Measurements from ENCODE around the gene LRMDA. TPM values are rescaled to one million over a fixed set of nuclear protein-coding genes. Genes with fewer than 3 reads are reported as not detected.
A peak's percentile ranks its signal among the peaks of the same experiment; 100 is the strongest.

LRMDA gene
- total RNA-seq, 4 donors from 2014 or later, result 7.3 to 20.1 (median 8.4) TPM

GRCh38 chr10:76068856-76069255 is 637.4 kb downstream of the LRMDA start:
- 74 to 94% methylated on average over 2 to 3 of the region's 3 CpGs for WGBS, 2 donors (ENCODE audit: low coverage in 1 of 2)
- Histone ChIP-seq H3K36me3 (no peaks in the 10 kb centered on the region), H3K9me3 (peaks cover 0 to 6% (median 0%) of the 10 kb centered on the region in 3 donors), H3K4me1 (peaks cover 3 to 66% (median 9%) of the 10 kb centered on the region in 3 donors), H3K27ac (no peak overlapping the region), H3K27me3 (no peaks in the 10 kb centered on the region), H3K4me3 (no peak overlapping the region)
- no peak for ATAC-seq
- TF ChIP-seq CTCF (IDR thresholded peaks at IDR 0.05) (no peak), POLR2AphosphoS5 (IDR thresholded peaks at IDR 0.05) (no peak), EP300 (IDR thresholded peaks at IDR 0.05) (no peak), POLR2A (IDR thresholded peaks at IDR 0.05) (no peak)

GRCh38 chr10:76070916-76071315 is 639.5 kb downstream of the LRMDA start:
- ATAC-seq, result no peak
- WGBS, 2 donors (ENCODE audit: low coverage in 1 of 2), result 60 to 100% methylated on average over 2 to 3 of the region's 5 CpGs
- peaks cover 0 to 6% (median 0%) of the 10 kb centered on the region in 3 donors for H3K9me3 ChIP-seq
- H3K4me3 ChIP-seq, result no peak overlapping the region
- H3K36me3 ChIP-seq, result no peaks in the 10 kb centered on the region
- H3K27me3 ChIP-seq, result no peaks in the 10 kb centered on the region
- TF ChIP-seq POLR2AphosphoS5 (IDR thresholded peaks at IDR 0.05) (no peak), POLR2A (IDR thresholded peaks at IDR 0.05) (no peak), CTCF (IDR thresholded peaks at IDR 0.05) (no peak), EP300 (IDR thresholded peaks at IDR 0.05) (no peak)
- peak overlapping the region; percentile 38 to 68 (median 48) for H3K27ac ChIP-seq
- H3K4me1 ChIP-seq, result peaks cover 3 to 66% (median 9%) of the 10 kb centered on the region in 3 donors

- ATAC-seq, result no peak
- TF ChIP-seq POLR2A (IDR thresholded peaks at IDR 0.05), result no peak
- TF ChIP-seq POLR2AphosphoS5 (IDR thresholded peaks at IDR 0.05), result no peak
- no peak for TF ChIP-seq CTCF (IDR thresholded peaks at IDR 0.05)
- no peak for TF ChIP-seq EP300 (IDR thresholded peaks at IDR 0.05)
- 20 to 46% methylated on average over 3 to 5 of the region's 5 CpGs for WGBS, 2 donors (ENCODE audit: low coverage in 1 of 2)
- Histone ChIP-seq H3K4me1 (peaks cover 3 to 62% (median 9%) of the 10 kb centered on the region in 3 donors), H3K27ac (peak overlapping the region in 1 of 4 donors; percentile 68), H3K9me3 (peaks cover 0 to 6% (median 0%) of the 10 kb centered on the region in 3 donors), H3K36me3 (no peaks in the 10 kb centered on the region), H3K27me3 (no peaks in the 10 kb centered on the region), H3K4me3 (no peak overlapping the region)
Observed at GRCh38 chr10:76071653-76072365, 640.4 kb downstream of the LRMDA start.

- Histone ChIP-seq H3K27ac (peak overlapping the region in 1 of 4 donors; percentile 68), H3K27me3 (no peaks in the 10 kb centered on the region), H3K36me3 (no peaks in the 10 kb centered on the region), H3K9me3 (peaks cover 0 to 6% (median 0%) of the 10 kb centered on the region in 3 donors), H3K4me3 (no peak overlapping the region), H3K4me1 (peaks cover 3 to 56% (median 9%) of the 10 kb centered on the region in 3 donors)
- no peak for ATAC-seq
- no peak for TF ChIP-seq CTCF (IDR thresholded peaks at IDR 0.05)
- TF ChIP-seq EP300 (IDR thresholded peaks at IDR 0.05), result no peak
- no peak for TF ChIP-seq POLR2A (IDR thresholded peaks at IDR 0.05)
- TF ChIP-seq POLR2AphosphoS5 (IDR thresholded peaks at IDR 0.05), result no peak
Observed at GRCh38 chr10:76072384-76072783, 641.0 kb downstream of the LRMDA start.

- Histone ChIP-seq H3K9me3 (no peaks in the 10 kb centered on the region), H3K27me3 (no peaks in the 10 kb centered on the region), H3K4me3 (no peak overlapping the region), H3K36me3 (no peaks in the 10 kb centered on the region), H3K4me1 (peaks cover 3 to 53% (median 9%) of the 10 kb centered on the region in 3 donors), H3K27ac (no peak overlapping the region)
- ATAC-seq, result no peak
- no peak for TF ChIP-seq POLR2AphosphoS5 (IDR thresholded peaks at IDR 0.05)
- no peak for TF ChIP-seq POLR2A (IDR thresholded peaks at IDR 0.05)
- TF ChIP-seq EP300 (IDR thresholded peaks at IDR 0.05), result no peak
- no peak for TF ChIP-seq CTCF (IDR thresholded peaks at IDR 0.05)
- WGBS, 2 donors (ENCODE audit: low coverage in 1 of 2), result 49% methylated on average over 2 of the region's 2 CpGs; no CpG with 5 or more reads in 1 of the 2 donors
Observed at GRCh38 chr10:76073524-76073923, 642.1 kb downstream of the LRMDA start.
